Measurements from ENCODE around the gene MORF4L2.
"Not testable (repeated sequence)": the region's sequence is repeated elsewhere in the genome, so short reads cannot be mapped to it uniquely, and the experiment has no call there.

The MORF4L2 gene

DNA sequence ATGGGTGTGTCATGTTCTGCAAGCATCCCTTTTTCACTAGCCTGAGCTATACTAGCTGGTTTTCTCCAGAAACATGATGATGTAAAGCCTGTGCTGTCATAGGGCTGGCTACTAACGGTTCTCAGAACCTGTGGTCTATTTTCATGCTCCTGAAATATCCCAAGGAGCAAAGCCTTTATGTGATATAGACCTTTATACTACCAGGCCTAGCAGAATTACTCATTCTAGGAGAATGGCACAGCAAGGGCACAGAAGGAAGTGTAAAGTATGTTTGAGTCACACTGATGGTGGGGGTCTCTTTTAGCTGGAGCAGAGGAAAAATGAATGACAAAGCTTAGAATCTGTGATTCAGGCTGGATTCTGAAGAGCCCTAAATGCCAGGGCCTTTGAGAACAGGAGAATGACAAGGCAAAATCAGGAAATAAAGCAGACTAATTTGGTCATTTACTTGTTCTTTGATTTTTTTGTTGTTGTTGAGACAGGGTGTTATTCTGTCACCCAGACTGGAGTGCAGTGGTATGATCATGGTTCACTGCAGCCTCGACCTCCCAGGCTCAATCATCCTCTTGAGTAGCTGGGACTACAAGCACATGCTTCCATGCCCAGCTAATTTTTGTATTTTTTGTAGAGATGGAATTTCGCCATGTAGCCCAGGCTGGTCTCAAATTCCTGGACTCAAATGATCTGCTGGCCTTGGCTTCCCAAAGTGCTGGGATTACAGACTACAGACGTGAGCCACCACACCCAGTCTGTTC is 45.9 kb downstream of the MORF4L2 start:
- no peaks in the 10 kb centered on the region for H3F3A ChIP-seq (ENCODE audit: insufficient read depth, low read length)
- no peak overlapping the region for H3K27ac ChIP-seq (ENCODE audit: low read depth, low read length, poor library complexity, severe bottlenecking)
- H3K4me3 ChIP-seq (ENCODE audit: low read depth, low read length, poor library complexity, severe bottlenecking) = no peak overlapping the region
- H2AFZ ChIP-seq (ENCODE audit: low read length) = no peak overlapping the region
- H4K20me1 ChIP-seq (ENCODE audit: insufficient read depth, low read length) = no peaks in the 10 kb centered on the region
- no peak for TF ChIP-seq EZH2 (IDR thresholded peaks at IDR 0.05; ENCODE audit: borderline replicate concordance, low read length)
- TF ChIP-seq, protein P1, sequence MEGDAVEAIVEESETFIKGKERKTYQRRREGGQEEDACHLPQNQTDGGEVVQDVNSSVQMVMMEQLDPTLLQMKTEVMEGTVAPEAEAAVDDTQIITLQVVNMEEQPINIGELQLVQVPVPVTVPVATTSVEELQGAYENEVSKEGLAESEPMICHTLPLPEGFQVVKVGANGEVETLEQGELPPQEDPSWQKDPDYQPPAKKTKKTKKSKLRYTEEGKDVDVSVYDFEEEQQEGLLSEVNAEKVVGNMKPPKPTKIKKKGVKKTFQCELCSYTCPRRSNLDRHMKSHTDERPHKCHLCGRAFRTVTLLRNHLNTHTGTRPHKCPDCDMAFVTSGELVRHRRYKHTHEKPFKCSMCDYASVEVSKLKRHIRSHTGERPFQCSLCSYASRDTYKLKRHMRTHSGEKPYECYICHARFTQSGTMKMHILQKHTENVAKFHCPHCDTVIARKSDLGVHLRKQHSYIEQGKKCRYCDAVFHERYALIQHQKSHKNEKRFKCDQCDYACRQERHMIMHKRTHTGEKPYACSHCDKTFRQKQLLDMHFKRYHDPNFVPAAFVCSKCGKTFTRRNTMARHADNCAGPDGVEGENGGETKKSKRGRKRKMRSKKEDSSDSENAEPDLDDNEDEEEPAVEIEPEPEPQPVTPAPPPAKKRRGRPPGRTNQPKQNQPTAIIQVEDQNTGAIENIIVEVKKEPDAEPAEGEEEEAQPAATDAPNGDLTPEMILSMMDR (IDR thresholded peaks at IDR 0.05; ENCODE audit: low read length) = no peak
- no peaks in the 10 kb centered on the region for H3K9me3 ChIP-seq (ENCODE audit: low read length)
- no peaks in the 10 kb centered on the region for H3K79me2 ChIP-seq (ENCODE audit: insufficient read depth, low read length)
- no peaks in the 10 kb centered on the region for H3K36me3 ChIP-seq (ENCODE audit: insufficient read depth, low read length)
- H3K4me1 ChIP-seq (ENCODE audit: insufficient read depth, low read length, severe bottlenecking) = no peaks in the 10 kb centered on the region
- no peaks in the 10 kb centered on the region for H3K9me2 ChIP-seq (ENCODE audit: low read depth, low read length)
- H3K27me3 ChIP-seq (ENCODE audit: insufficient read depth, low read length) = no peaks in the 10 kb centered on the region
- H3K4me2 ChIP-seq (ENCODE audit: low read length) = no peak overlapping the region
- H3K9ac ChIP-seq (ENCODE audit: low read length) = no peak overlapping the region

DNA sequence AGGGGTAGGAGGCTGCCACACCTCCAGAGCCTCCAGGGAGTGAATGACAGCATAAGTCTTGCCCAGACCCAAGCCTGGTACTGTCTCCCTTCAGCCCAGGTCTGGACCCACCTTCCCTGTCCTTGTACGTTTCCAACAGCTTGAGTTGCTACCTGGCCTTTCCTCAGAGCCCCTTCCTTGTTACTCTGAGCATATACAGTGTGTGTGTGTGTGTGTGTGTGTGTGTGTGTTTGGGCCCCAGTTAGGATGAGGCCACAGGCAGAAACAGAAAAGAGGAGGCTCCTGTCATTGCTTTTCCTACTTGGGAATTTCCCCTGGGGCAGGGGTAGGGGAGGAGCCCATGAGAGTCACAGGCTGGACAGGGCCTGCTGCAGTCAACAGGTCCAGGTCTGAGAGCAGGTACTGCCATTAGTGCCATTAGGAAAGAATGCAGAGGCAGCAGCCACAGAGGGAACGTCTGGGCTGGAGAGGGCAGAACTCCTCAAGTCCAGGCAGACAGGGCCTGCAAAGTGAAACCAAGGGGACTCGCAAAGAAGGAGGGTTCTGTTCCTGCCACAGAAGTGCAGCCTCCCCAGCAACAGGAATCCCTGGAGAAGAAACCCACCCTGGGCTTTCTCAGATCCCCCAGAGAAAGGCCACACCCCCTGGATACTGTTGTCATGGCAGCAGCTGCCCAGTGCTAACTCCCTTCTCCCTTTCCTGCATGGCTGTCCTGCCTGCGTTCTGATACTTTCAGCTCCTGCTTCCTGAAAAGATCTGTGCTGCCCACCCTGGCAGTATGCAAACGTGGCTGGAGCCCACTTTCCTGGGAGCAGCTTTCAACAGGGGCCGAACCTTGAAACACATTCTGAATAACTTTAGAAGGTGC is 47.8 kb downstream of the MORF4L2 start:
- not testable (repeated sequence) for H3K9me2 ChIP-seq (ENCODE audit: low read depth, low read length); H3K4me2 ChIP-seq (ENCODE audit: low read length); H3K9ac ChIP-seq (ENCODE audit: low read length); H4K20me1 ChIP-seq (ENCODE audit: insufficient read depth, low read length); H3K9me3 ChIP-seq (ENCODE audit: low read length); H3F3A ChIP-seq (ENCODE audit: insufficient read depth, low read length); H3K4me3 ChIP-seq (ENCODE audit: low read depth, low read length, poor library complexity, severe bottlenecking); H3K36me3 ChIP-seq (ENCODE audit: insufficient read depth, low read length); H3K79me2 ChIP-seq (ENCODE audit: insufficient read depth, low read length); H3K27me3 ChIP-seq (ENCODE audit: insufficient read depth, low read length); H3K27ac ChIP-seq (ENCODE audit: low read depth, low read length, poor library complexity, severe bottlenecking); H2AFZ ChIP-seq (ENCODE audit: low read length); H3K4me1 ChIP-seq (ENCODE audit: insufficient read depth, low read length, severe bottlenecking)

DNA sequence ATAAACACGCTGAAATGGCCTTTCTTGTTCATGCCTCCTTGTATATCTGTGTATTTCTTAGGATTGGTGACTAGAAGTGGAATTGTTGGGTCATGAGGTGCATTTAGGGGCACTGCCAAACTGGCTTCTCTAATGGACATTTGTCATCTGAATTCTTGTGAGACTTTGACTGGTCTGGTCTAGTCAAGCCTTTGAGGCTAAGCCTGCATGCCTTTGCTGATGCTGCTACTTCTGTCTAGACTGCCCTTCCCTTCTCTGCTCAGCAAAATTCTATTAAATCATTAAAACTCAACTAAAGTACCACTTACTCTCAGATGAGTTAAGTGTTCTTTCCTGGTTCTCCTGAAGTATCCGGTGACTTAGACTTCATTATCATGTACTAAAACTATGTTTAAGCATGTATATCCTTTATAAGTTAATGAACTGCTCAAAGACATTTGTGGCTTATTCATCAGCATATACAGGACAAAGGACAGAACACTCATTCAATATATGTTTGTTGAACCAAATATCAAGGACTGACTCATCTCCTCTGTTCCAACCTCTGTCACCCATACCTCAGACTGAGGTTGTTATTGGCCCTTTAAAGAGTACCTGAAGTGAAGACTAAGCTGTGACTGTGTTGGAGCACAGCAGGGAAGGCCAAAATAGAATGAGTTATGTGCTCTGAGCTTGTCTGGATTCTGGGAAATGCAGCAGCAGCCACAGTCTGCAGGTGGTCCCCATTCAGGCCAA is 48.7 kb downstream of the MORF4L2 start:
- H3K4me1 ChIP-seq (ENCODE audit: insufficient read depth, low read length, severe bottlenecking) = no peaks in the 10 kb centered on the region

More for the DNA sequence above, 48.7 kb downstream of the MORF4L2 start:
- H3K4me2 ChIP-seq (ENCODE audit: low read length) = no peak overlapping the region
- no peak overlapping the region for H3K27ac ChIP-seq (ENCODE audit: low read depth, low read length, poor library complexity, severe bottlenecking)
- H4K20me1 ChIP-seq (ENCODE audit: insufficient read depth, low read length) = no peaks in the 10 kb centered on the region
- no peak for TF ChIP-seq EZH2 (IDR thresholded peaks at IDR 0.05; ENCODE audit: borderline replicate concordance, low read length)
- TF ChIP-seq, protein P1 (IDR thresholded peaks at IDR 0.05; ENCODE audit: low read length) = no peak
- H2AFZ ChIP-seq (ENCODE audit: low read length) = no peak overlapping the region
- H3K9me2 ChIP-seq (ENCODE audit: low read depth, low read length) = no peaks in the 10 kb centered on the region
- H3K9ac ChIP-seq (ENCODE audit: low read length) = no peak overlapping the region
- no peaks in the 10 kb centered on the region for H3K27me3 ChIP-seq (ENCODE audit: insufficient read depth, low read length)
- H3K36me3 ChIP-seq (ENCODE audit: insufficient read depth, low read length) = no peaks in the 10 kb centered on the region
- H3F3A ChIP-seq (ENCODE audit: insufficient read depth, low read length) = no peaks in the 10 kb centered on the region
- no peak overlapping the region for H3K4me3 ChIP-seq (ENCODE audit: low read depth, low read length, poor library complexity, severe bottlenecking)
- no peaks in the 10 kb centered on the region for H3K79me2 ChIP-seq (ENCODE audit: insufficient read depth, low read length)
- no peaks in the 10 kb centered on the region for H3K9me3 ChIP-seq (ENCODE audit: low read length)
